Measurements from ENCODE around the gene DDIT3. TPM values are rescaled to one million over a fixed set of nuclear protein-coding genes. Genes with fewer than 3 reads are reported as not detected.
"Not testable (repeated sequence)": the region's sequence is repeated elsewhere in the genome, so short reads cannot be mapped to it uniquely, and the experiment has no call there.

DDIT3 gene
- polyA plus RNA-seq, 1 donor from 2014 or later, result 24.0 TPM

DNA sequence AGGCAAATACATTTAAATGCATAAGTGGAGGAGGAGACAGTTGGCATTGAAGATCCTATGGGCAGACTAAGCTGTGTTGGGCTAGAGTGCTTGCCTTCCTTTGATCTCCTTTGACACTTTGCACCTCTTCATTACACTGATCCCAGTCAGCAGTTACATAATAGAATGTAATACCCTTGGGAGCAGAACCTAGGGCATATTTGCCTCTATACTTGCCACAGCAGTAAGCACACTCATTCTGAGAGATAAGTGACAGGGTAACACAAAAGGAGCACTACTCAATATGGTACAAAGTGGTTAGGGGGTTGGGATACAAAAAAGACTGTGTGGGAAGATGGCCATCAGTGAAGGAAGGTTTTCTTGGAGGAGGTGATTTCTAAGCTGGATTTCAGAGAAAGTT, 23.5 kb downstream of the DDIT3 start:
- peaks cover 14% of the 10 kb centered on the region for H3K36me3 ChIP-seq (ENCODE audit: insufficient read depth, low read length)

GRCh38 chr12:57495051-57495701, 25.1 kb downstream of the DDIT3 start:
- H3K9me3 ChIP-seq (ENCODE audit: low read length); H3K36me3 ChIP-seq (ENCODE audit: insufficient read depth, low read length); H3K27ac ChIP-seq (ENCODE audit: low read length); H3K9me2 ChIP-seq (ENCODE audit: insufficient read depth, low read length); H3F3A ChIP-seq (ENCODE audit: insufficient read depth, low read length, poor library complexity, severe bottlenecking); H3K27me3 ChIP-seq (ENCODE audit: insufficient read depth, low read depth, low read length); H3K4me2 ChIP-seq (ENCODE audit: low read length); H3K79me2 ChIP-seq (replicated peaks; ENCODE audit: insufficient read depth, low read length); H3K9ac ChIP-seq (ENCODE audit: low read length); H4K20me1 ChIP-seq (ENCODE audit: insufficient read depth); H3K4me3 ChIP-seq (ENCODE audit: low read length); H2AFZ ChIP-seq (ENCODE audit: low read depth, low read length): not testable (repeated sequence)

More for the DNA sequence above, 23.5 kb downstream of the DDIT3 start:
- Histone ChIP-seq H3K79me2 (replicated peaks; ENCODE audit: insufficient read depth, low read length) (no peaks in the 10 kb centered on the region), H4K20me1 (ENCODE audit: insufficient read depth) (no peaks in the 10 kb centered on the region), H3K27me3 (ENCODE audit: insufficient read depth, low read depth, low read length) (no peaks in the 10 kb centered on the region), H2AFZ (ENCODE audit: low read depth, low read length) (no peak overlapping the region), H3K9me2 (ENCODE audit: insufficient read depth, low read length) (no peaks in the 10 kb centered on the region), H3K27ac (ENCODE audit: low read length) (no peak overlapping the region), H3K9me3 (ENCODE audit: low read length) (no peaks in the 10 kb centered on the region), H3K4me3 (ENCODE audit: low read length) (no peak overlapping the region), H3K4me2 (ENCODE audit: low read length) (no peak overlapping the region), H3F3A (ENCODE audit: insufficient read depth, low read length, poor library complexity, severe bottlenecking) (no peaks in the 10 kb centered on the region), H3K9ac (ENCODE audit: low read length) (no peak overlapping the region)
- no peak for TF ChIP-seq TAF1 (IDR thresholded peaks at IDR 0.05; ENCODE audit: low read depth)
- no peak for TF ChIP-seq CTCF (IDR thresholded peaks at IDR 0.05; ENCODE audit: poor library complexity, severe bottlenecking)
- no peak for TF ChIP-seq MXI1 (conservative IDR thresholded peaks at IDR 0.05; ENCODE audit: poor library complexity, severe bottlenecking)
- TF ChIP-seq RAD21 (conservative IDR thresholded peaks at IDR 0.05), result no peak
- TF ChIP-seq REST (IDR thresholded peaks at IDR 0.05; ENCODE audit: borderline replicate concordance), result no peak
- no peak for TF ChIP-seq EP300 (conservative IDR thresholded peaks at IDR 0.05; ENCODE audit: poor library complexity, severe bottlenecking)

GRCh38 chr12:57491393-57492280, 28.7 kb downstream of the DDIT3 start:
- no peak overlapping the region for H3K4me3 ChIP-seq (ENCODE audit: low read length)
- peaks cover 4% of the 10 kb centered on the region for H3K36me3 ChIP-seq (ENCODE audit: insufficient read depth, low read length)

More at GRCh38 chr12:57491393-57492280, 28.7 kb downstream of the DDIT3 start:
- Histone ChIP-seq H3F3A (ENCODE audit: insufficient read depth, low read length, poor library complexity, severe bottlenecking) (no peaks in the 10 kb centered on the region), H3K9me2 (ENCODE audit: insufficient read depth, low read length) (no peaks in the 10 kb centered on the region), H3K9ac (ENCODE audit: low read length) (peak overlapping the region; percentile 39), H3K27ac (ENCODE audit: low read length) (peak overlapping the region; percentile 66), H3K27me3 (ENCODE audit: insufficient read depth, low read depth, low read length) (no peaks in the 10 kb centered on the region), H4K20me1 (ENCODE audit: insufficient read depth) (no peaks in the 10 kb centered on the region), H3K9me3 (ENCODE audit: low read length) (no peaks in the 10 kb centered on the region), H3K79me2 (replicated peaks; ENCODE audit: insufficient read depth, low read length) (peaks cover 15% of the 10 kb centered on the region), H3K4me2 (ENCODE audit: low read length) (no peak overlapping the region), H2AFZ (ENCODE audit: low read depth, low read length) (no peak overlapping the region)
- TF ChIP-seq CTCF (IDR thresholded peaks at IDR 0.05; ENCODE audit: poor library complexity, severe bottlenecking), result peak; percentile 63
- TF ChIP-seq SMC3 (conservative IDR thresholded peaks at IDR 0.05; ENCODE audit: poor library complexity), result no peak
- no peak for TF ChIP-seq POLR2AphosphoS5 (IDR thresholded peaks at IDR 0.05)
- peak; percentile 21 for TF ChIP-seq EP300 (conservative IDR thresholded peaks at IDR 0.05; ENCODE audit: poor library complexity, severe bottlenecking)
